Measurements from ENCODE around the gene CDKN2D.
"Not testable (repeated sequence)": the region's sequence is repeated elsewhere in the genome, so short reads cannot be mapped to it uniquely, and the experiment has no call there.

Gene CDKN2D

GRCh38 chr19:10580979-10581631 is 12.3 kb upstream of the CDKN2D start:
- DNase-seq (ENCODE audit: low read depth), result peak; percentile 90

GRCh38 chr19:10577951-10578350 is 9.2 kb upstream of the CDKN2D start:
- DNase-seq (ENCODE audit: low read depth), result no peak

GRCh38 chr19:10575011-10575716 is 6.4 kb upstream of the CDKN2D start:
- no peak for DNase-seq (ENCODE audit: low read depth)

GRCh38 chr19:10574462-10574861 is 5.7 kb upstream of the CDKN2D start:
- DNase-seq (ENCODE audit: low read depth), result no peak

- not testable (repeated sequence) for DNase-seq (ENCODE audit: low read depth)
Observed at GRCh38 chr19:10573793-10574192, 5.0 kb upstream of the CDKN2D start.

GRCh38 chr19:10568062-10568825 is 535 bp downstream of the CDKN2D start:
- DNase-seq (ENCODE audit: low read depth), result peak; percentile 42

- DNase-seq (ENCODE audit: low read depth), result no peak
Observed at GRCh38 chr19:10567656-10568055, 1.1 kb downstream of the CDKN2D start.

- no peak for DNase-seq (ENCODE audit: low read depth)
Observed at GRCh38 chr19:10566658-10567410, 1.9 kb downstream of the CDKN2D start.

- DNase-seq (ENCODE audit: low read depth), result no peak
Observed at GRCh38 chr19:10566408-10566657, 2.4 kb downstream of the CDKN2D start.

GRCh38 chr19:10565567-10566407 is 3.0 kb downstream of the CDKN2D start, which contains the start of gene KRI1:
Gene KRI1, minus strand, starts transcription at chr19:10566010. Its CDS starts 11 bp downstream, at chr19:10565999.
- peak; percentile 97 for DNase-seq (ENCODE audit: low read depth)

GRCh38 chr19:10565028-10565566 is 3.7 kb downstream of the CDKN2D start:
- peak; percentile 46 for DNase-seq (ENCODE audit: low read depth)

- no peak for DNase-seq (ENCODE audit: low read depth)
Observed at GRCh38 chr19:10562609-10563008, 6.2 kb downstream of the CDKN2D start.

- DNase-seq (ENCODE audit: low read depth), result no peak
Observed at GRCh38 chr19:10560154-10560553, 8.6 kb downstream of the CDKN2D start.

GRCh38 chr19:10557603-10558197 is 11.1 kb downstream of the CDKN2D start:
- no peak for DNase-seq (ENCODE audit: low read depth)

GRCh38 chr19:10555610-10555973 is 13.2 kb downstream of the CDKN2D start:
- DNase-seq (ENCODE audit: low read depth), result no peak

- no peak for DNase-seq (ENCODE audit: low read depth)
Observed at GRCh38 chr19:10554760-10555609, 13.8 kb downstream of the CDKN2D start.

GRCh38 chr19:10553943-10554381 is 14.8 kb downstream of the CDKN2D start:
- no peak for DNase-seq (ENCODE audit: low read depth)

GRCh38 chr19:10553087-10553667 is 15.6 kb downstream of the CDKN2D start:
- DNase-seq (ENCODE audit: low read depth), result no peak

- peak; percentile 41 for DNase-seq (ENCODE audit: low read depth)
Observed at GRCh38 chr19:10552510-10553053, 16.2 kb downstream of the CDKN2D start.

All from iris pigment epithelial cell (primary cell).